Fibroblast of skin of left biceps (primary cell): ENCODE data around the gene PTPRO.

Source experiments
- DNase-seq, 2 experiments: peaks; one replicate each; pipeline ENCODE4 v3.0.0-alpha.2; 2013; ENCODE audit warnings: low read depth in 2 of 2

Gene PTPRO

GRCh38 chr12:15526033-15526432, 203.7 kb downstream of the PTPRO start:
- no peak for DNase-seq

- DNase-seq = no peak
These were observed 205.1 kb downstream of the PTPRO start for GRCh38 chr12:15527201-15528080.

GRCh38 chr12:15528666-15529065, 206.4 kb downstream of the PTPRO start:
- DNase-seq = no peak

- no peak for DNase-seq
These were observed 208.1 kb downstream of the PTPRO start for GRCh38 chr12:15530361-15530760.

- peak; percentile 47 to 49 for DNase-seq
These were observed 210.2 kb downstream of the PTPRO start for GRCh38 chr12:15532364-15532977.

- DNase-seq = no peak
These were observed 212.0 kb downstream of the PTPRO start for GRCh38 chr12:15534322-15534721.

- DNase-seq = no peak
These were observed 212.6 kb downstream of the PTPRO start for GRCh38 chr12:15534874-15535273.

GRCh38 chr12:15535352-15535781, 213.1 kb downstream of the PTPRO start:
- DNase-seq = no peak

- no peak for DNase-seq
These were observed 214.1 kb downstream of the PTPRO start for GRCh38 chr12:15536446-15536845.

GRCh38 chr12:15538881-15539280, 216.6 kb downstream of the PTPRO start:
- peak; percentile 24 to 31 for DNase-seq

GRCh38 chr12:15540005-15540404, 217.7 kb downstream of the PTPRO start:
- DNase-seq = no peak

GRCh38 chr12:15540469-15540872, 218.2 kb downstream of the PTPRO start:
- peak; percentile 64 to 74 for DNase-seq

GRCh38 chr12:15541996-15542631, 219.8 kb downstream of the PTPRO start:
- DNase-seq = no peak

GRCh38 chr12:15543347-15543746, 221.0 kb downstream of the PTPRO start:
- no peak for DNase-seq

GRCh38 chr12:15544589-15544988, 222.3 kb downstream of the PTPRO start:
- no peak for DNase-seq

- DNase-seq = no peak
These were observed 223.0 kb downstream of the PTPRO start for GRCh38 chr12:15545334-15545733.

GRCh38 chr12:15546102-15546701, 223.9 kb downstream of the PTPRO start:
- DNase-seq = no peak

- DNase-seq = no peak
These were observed 224.8 kb downstream of the PTPRO start for GRCh38 chr12:15547063-15547462.

GRCh38 chr12:15547691-15548090, 225.4 kb downstream of the PTPRO start:
- DNase-seq = no peak

GRCh38 chr12:15550793-15551192, 228.5 kb downstream of the PTPRO start:
- no peak for DNase-seq

- DNase-seq = no peak
These were observed 233.1 kb downstream of the PTPRO start for GRCh38 chr12:15555446-15555845.

- no peak for DNase-seq
These were observed 234.2 kb downstream of the PTPRO start for GRCh38 chr12:15556411-15557102.
